HFFc6 (cell line): Measurements from ENCODE around the gene MAGIX. TPM values are rescaled to one million over a fixed set of nuclear protein-coding genes. Genes with fewer than 3 reads are reported as not detected.

Experiments used
- DNase-seq: peaks from one replicate; pipeline ENCODE4 v3.0.0-alpha.2; 2018
- H3K27ac Mint-ChIP-seq: 2 replicates; pipeline ENCODE4 v1.8.0; 2020; ENCODE audit warnings: mild to moderate bottlenecking, mixed read lengths
- H3K27me3 Mint-ChIP-seq: 2 replicates; pipeline ENCODE4 v1.8.0; 2021; ENCODE audit warnings: mild to moderate bottlenecking, moderate library complexity, mixed read lengths; ENCODE audit not compliant: insufficient read depth
- H3K36me3 Mint-ChIP-seq: 2 replicates; pipeline ENCODE4 v1.8.0; 2021; ENCODE audit warnings: low read depth, mixed read lengths
- H3K4me1 Mint-ChIP-seq: 2 replicates; pipeline ENCODE4 v1.8.0; 2020; ENCODE audit warnings: low read depth, mixed read lengths
- H3K4me3 Mint-ChIP-seq: 2 replicates; pipeline ENCODE4 v1.8.0; 2020; ENCODE audit warnings: mild to moderate bottlenecking, moderate library complexity, mixed read lengths
- H3K9me3 Mint-ChIP-seq: 2 replicates; pipeline ENCODE4 v1.8.0; 2020; ENCODE audit warnings: mild to moderate bottlenecking, mixed read lengths
- total RNA-seq, 6 experiments: library from RNA; stranded (reverse); fragmentation: NEBNext Ultra II Directional; extraction: Animal tissue kit (Norgen Biotek cat#: 25700); gene quantifications; 2 replicates in 1 of 6; 3 replicates in 5 of 6; pipeline ENCODE4 v1.2.3, GENCODE V29; 2021
- TF ChIP-seq, protein P1 (sequence below): fragments of 200-600 bp; sonication (generic); IDR thresholded peaks from 2 replicates; pipeline ENCODE4 v1.5.0; 2021; ENCODE audit warnings: antibody characterized with exemption, mild to moderate bottlenecking

Gene MAGIX
- total RNA-seq, 6 experiments from 2014 or later, result 0.94 to 1.9 (median 1.1) TPM

DNA sequence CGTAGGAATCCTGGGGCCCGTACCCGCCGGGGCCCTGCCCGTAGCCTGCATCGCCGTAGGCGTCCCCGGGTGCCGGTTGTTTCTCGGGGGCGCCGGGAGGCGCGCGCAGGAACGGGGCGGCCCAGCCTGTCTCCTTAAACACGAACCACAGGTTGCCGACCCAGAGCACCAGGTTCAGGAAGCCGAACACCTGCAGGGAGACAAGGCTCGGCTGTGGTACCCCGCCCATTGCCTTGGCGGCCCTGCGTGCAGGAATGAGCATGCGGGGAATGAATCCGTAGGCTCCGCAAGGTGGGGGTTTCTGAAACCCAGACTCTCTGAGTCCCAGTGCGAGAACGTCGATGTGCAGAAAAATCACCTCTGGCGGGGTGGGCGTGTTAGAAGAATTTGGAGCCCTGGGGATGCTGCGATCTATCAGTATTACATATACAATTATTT lies 29.0 kb downstream of the MAGIX start:
- no peaks in the 10 kb centered on the region for H3K9me3 Mint-ChIP-seq
- H3K4me3 Mint-ChIP-seq, result peak overlapping the region; percentile 95
- no peak overlapping the region for H3K27ac Mint-ChIP-seq
- no peaks in the 10 kb centered on the region; the same call in 1 of the 2 replicates for H3K36me3 Mint-ChIP-seq
- peaks cover 2% of the 10 kb centered on the region for H3K27me3 Mint-ChIP-seq
- no peak for DNase-seq
- TF ChIP-seq, protein P1, sequence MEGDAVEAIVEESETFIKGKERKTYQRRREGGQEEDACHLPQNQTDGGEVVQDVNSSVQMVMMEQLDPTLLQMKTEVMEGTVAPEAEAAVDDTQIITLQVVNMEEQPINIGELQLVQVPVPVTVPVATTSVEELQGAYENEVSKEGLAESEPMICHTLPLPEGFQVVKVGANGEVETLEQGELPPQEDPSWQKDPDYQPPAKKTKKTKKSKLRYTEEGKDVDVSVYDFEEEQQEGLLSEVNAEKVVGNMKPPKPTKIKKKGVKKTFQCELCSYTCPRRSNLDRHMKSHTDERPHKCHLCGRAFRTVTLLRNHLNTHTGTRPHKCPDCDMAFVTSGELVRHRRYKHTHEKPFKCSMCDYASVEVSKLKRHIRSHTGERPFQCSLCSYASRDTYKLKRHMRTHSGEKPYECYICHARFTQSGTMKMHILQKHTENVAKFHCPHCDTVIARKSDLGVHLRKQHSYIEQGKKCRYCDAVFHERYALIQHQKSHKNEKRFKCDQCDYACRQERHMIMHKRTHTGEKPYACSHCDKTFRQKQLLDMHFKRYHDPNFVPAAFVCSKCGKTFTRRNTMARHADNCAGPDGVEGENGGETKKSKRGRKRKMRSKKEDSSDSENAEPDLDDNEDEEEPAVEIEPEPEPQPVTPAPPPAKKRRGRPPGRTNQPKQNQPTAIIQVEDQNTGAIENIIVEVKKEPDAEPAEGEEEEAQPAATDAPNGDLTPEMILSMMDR, result no peak
- H3K4me1 Mint-ChIP-seq, result peaks cover 13% of the 10 kb centered on the region; the same call in 1 of the 2 replicates

DNA sequence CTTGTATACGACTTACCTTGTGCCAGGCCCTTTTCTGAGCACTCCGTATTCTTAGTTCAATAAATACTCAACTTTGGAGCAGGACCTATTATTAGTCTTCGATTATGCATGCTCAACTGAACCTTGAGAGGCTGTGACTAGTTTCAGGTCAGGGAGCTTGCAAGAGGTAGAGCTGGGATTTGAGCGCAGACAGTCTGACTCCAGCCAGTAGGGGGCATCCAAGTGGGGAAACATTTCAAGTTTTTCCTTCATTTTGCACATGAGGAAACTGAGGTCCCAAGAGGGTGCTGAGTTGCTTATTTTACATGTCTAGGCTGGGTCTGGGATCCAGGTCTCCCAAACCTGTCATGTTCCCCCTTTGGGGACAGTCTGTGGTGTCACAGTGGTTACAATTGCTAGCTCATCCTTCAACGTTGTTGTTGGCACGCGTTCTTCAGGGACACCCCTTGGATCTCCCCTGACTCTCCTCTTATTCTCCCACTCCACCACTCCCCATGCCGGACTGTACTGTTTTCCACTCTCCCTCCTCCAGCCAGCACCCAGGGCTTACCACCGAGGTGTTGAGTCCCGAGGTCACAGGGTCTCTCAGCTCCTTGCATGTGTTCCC lies 30.3 kb downstream of the MAGIX start:
- peaks cover 2% of the 10 kb centered on the region for H3K27me3 Mint-ChIP-seq
- TF ChIP-seq, protein P1, result peak; percentile 78
- 0 out of 2 replicates have a peak overlapping the region, but pooled peaks have one; percentile 5 for H3K4me3 Mint-ChIP-seq
- no peaks in the 10 kb centered on the region; the same call in 1 of the 2 replicates for H3K36me3 Mint-ChIP-seq
- peaks cover 13% of the 10 kb centered on the region; the same call in 1 of the 2 replicates for H3K4me1 Mint-ChIP-seq
- no peak overlapping the region for H3K27ac Mint-ChIP-seq
- H3K9me3 Mint-ChIP-seq, result no peaks in the 10 kb centered on the region
- no peak for DNase-seq

DNA sequence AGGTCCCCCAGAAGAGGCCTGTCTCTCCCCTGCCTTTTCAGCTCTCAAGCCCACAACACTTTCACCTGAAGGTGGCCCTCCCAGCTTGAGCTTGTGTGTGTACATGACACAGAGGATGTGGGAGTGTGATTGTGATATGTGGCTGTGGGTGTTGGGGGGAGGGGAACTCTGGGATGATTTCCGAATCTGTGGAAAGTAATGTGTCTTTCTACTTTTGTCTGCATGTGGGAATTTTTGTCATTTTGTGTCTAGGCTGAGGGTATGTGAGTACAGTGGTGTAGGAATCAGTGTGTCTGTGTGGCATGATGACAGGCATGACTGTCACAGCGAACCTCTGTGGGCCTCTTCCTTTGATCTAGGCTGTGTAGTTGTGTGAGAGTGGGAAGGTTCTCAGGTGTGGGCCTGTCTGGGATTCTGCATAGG lies 31.0 kb downstream of the MAGIX start:
- H3K36me3 Mint-ChIP-seq, result no peaks in the 10 kb centered on the region; the same call in 1 of the 2 replicates
- TF ChIP-seq, protein P1, result no peak
- H3K4me1 Mint-ChIP-seq, result peaks cover 13% of the 10 kb centered on the region; the same call in 1 of the 2 replicates
- H3K9me3 Mint-ChIP-seq, result no peaks in the 10 kb centered on the region
- H3K27ac Mint-ChIP-seq, result no peak overlapping the region
- H3K4me3 Mint-ChIP-seq, result no peak overlapping the region
- DNase-seq, result no peak
- H3K27me3 Mint-ChIP-seq, result peaks cover 2% of the 10 kb centered on the region

DNA sequence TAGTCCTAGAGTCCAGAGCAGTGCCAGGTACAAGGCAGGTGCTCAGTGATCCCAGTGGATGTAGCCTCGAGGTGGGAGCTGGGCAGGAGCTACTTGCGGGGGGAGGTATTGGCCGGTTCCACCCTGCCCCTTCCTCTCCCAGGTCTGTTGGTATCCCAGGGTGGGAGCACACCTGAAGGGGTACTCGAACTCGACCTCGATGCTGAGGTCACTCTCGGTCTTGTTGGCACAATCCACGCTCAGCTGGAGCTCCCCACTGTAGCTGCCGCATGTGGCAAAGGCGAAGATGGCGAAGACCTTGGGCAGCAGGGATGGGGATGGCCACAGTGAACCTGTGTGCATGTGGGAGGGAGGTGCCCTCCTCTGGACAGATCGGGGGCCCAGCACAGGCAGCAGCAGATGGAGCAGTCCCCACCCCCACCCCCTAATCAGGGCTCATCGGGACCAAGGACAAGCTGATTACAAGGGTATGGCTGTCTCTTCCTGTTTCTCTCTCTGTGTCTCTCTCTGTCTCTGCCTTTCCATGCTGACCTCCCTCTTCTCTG lies 35.1 kb downstream of the MAGIX start:
- no peaks in the 10 kb centered on the region for H3K9me3 Mint-ChIP-seq
- no peak overlapping the region for H3K4me3 Mint-ChIP-seq
- H3K27me3 Mint-ChIP-seq, result peaks cover 2% of the 10 kb centered on the region; the same call in 1 of the 2 replicates
- no peaks in the 10 kb centered on the region for H3K36me3 Mint-ChIP-seq
- no peak overlapping the region for H3K27ac Mint-ChIP-seq
- TF ChIP-seq, protein P1, result no peak
- H3K4me1 Mint-ChIP-seq, result peaks cover 7% of the 10 kb centered on the region; the same call in 1 of the 2 replicates
- DNase-seq, result no peak

DNA sequence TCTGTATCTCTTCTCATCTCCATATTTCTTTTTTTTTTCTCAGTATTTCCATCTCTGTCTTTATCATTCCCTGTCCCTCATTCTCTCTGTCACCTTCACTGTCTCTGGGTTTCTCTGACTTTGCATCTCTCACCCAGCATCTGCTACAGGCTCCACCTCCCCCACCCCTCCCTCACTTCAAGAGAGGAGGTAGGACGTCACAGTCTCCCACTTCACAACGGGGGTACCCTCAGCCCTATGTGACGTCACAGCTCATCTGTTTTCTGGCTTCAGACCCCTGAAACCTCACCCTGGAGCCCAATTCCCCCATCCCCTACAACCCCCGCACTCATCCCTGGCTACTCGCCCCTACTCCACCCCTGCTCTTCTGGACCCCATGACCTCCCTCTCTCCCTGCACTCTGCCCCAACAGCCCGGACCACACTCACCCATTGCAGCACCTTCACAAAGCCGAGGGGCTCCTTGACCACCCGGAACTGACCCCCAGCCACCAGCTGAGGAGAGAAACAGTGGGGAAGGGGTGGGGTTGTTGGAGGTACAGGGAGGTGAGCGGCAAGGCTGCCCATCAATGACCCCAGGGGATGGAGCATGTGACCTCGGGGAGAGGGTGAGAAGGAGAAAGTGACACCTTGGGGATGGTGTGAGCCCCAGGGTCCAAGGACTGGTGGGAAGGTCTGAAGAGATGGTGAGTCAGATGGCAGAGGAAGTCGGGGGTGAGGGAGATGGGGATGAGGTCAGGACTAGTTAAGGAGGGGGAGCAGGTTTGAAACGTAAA lies 36.2 kb downstream of the MAGIX start:
- H3K4me3 Mint-ChIP-seq, result no peak overlapping the region
- TF ChIP-seq, protein P1, result no peak
- no peak overlapping the region for H3K27ac Mint-ChIP-seq

More for the DNA sequence above, 36.2 kb downstream of the MAGIX start:
- Mint-ChIP-seq H3K9me3 (no peaks in the 10 kb centered on the region), H3K4me1 (peaks cover 7% of the 10 kb centered on the region; the same call in 1 of the 2 replicates), H3K27me3 (peaks cover 2% of the 10 kb centered on the region; the same call in 1 of the 2 replicates), H3K36me3 (no peaks in the 10 kb centered on the region)
- no peak for DNase-seq
